ENCODE results near the gene SYNPR.

DNA sequence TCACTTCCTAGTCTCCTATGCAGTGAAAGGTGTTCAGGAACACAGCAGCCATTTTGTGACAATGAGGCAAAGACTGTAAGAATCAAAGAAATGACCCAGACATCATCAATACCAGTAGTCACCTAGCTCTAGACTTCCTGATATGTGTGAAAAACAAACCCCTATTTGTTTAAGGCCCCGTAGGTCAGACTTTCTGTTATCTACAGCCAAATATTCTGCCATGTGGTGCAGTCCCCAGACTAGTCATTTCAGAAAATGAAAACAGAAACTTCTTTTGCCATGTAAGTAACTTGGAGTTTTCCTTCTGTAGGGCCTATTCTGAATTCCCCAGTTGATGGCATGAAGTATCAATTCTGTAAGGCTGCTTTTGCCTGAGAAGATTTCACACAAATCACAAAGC, 192.6 kb downstream of the SYNPR start:
- no peak for TF ChIP-seq POLR2A (IDR thresholded peaks at IDR 0.05; ENCODE audit: low read length)
- no peak for TF ChIP-seq GATA1 (IDR thresholded peaks at IDR 0.05; ENCODE audit: low read depth, low read length)

All from erythroblast (primary cell).